ENCODE results near the gene ZDHHC11. TPM values are rescaled to one million over a fixed set of nuclear protein-coding genes. Genes with fewer than 3 reads are reported as not detected.
"Not testable (repeated sequence)": the region's sequence is repeated elsewhere in the genome, so short reads cannot be mapped to it uniquely, and the experiment has no call there.

The ZDHHC11 gene
- total RNA-seq, 1 donor from 2014 or later: 1.5 TPM

DNA sequence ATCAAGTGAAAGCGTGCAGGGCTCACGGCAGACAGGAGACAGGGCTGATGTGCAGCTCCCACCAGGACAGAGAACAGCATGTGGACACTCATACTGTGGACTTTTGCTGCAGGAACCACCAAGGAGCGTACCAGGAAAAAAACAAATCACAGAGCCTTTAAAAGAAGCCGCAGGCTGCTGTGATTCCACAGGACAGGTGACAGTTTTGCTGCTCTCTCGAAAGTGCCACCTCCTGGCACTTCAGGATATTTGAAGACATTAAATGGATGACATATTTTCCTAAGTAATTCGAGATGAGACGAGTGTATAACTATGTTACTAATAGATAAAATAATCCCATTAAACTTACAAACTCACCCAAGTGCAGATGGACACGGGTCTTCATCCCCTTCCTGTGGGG, 29.3 kb downstream of the ZDHHC11 start:
- DNase-seq (ENCODE audit: low read depth): no peak
- no peak for TF ChIP-seq CTCF (conservative IDR thresholded peaks at IDR 0.05; ENCODE audit: low read depth, low read length)
- H3K4me3 ChIP-seq (ENCODE audit: low read depth, low read length): no peak overlapping the region

- no peak overlapping the region for H3K4me3 ChIP-seq (ENCODE audit: low read depth, low read length)
- no peak for TF ChIP-seq CTCF (conservative IDR thresholded peaks at IDR 0.05; ENCODE audit: low read depth, low read length)
- DNase-seq (ENCODE audit: low read depth): no peak
Observed at GRCh38 chr5:820245-820644, 30.5 kb downstream of the ZDHHC11 start.

GRCh38 chr5:819078-819477, 31.7 kb downstream of the ZDHHC11 start:
- TF ChIP-seq CTCF (conservative IDR thresholded peaks at IDR 0.05; ENCODE audit: low read depth, low read length): no peak
- no peak for DNase-seq (ENCODE audit: low read depth)
- no peak overlapping the region for H3K4me3 ChIP-seq (ENCODE audit: low read depth, low read length)

GRCh38 chr5:816176-816575, 34.6 kb downstream of the ZDHHC11 start:
- H3K4me3 ChIP-seq (ENCODE audit: low read depth, low read length): no peak overlapping the region
- no peak for TF ChIP-seq CTCF (conservative IDR thresholded peaks at IDR 0.05; ENCODE audit: low read depth, low read length)
- DNase-seq (ENCODE audit: low read depth): no peak

GRCh38 chr5:815449-815848, 35.3 kb downstream of the ZDHHC11 start:
- no peak for TF ChIP-seq CTCF (conservative IDR thresholded peaks at IDR 0.05; ENCODE audit: low read depth, low read length)
- no peak overlapping the region for H3K4me3 ChIP-seq (ENCODE audit: low read depth, low read length)
- no peak for DNase-seq (ENCODE audit: low read depth)

- not testable (repeated sequence) for H3K4me3 ChIP-seq (ENCODE audit: low read depth, low read length); DNase-seq (ENCODE audit: low read depth)
Observed at GRCh38 chr5:813575-813974, 37.2 kb downstream of the ZDHHC11 start.

DNA sequence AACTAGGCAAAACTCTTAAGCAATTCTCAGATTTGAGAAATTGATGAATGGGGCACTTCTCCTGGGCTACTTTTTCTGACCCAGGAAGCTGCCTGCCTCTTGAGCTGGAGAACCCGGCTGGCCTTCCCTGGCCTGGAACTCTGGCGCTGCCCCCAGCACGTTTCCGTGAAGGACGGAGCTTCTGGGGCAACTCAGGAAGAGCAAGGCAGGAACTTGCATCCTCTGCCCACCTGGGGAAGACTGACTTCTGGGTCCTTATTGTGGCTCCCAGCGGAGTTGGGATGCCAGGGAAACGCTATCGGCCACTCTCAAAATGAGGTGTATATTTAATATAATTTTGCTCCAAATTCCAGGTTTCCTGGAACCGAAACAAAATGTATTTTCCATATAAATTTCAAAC, 39.4 kb downstream of the ZDHHC11 start:
- H3K4me3 ChIP-seq (ENCODE audit: low read depth, low read length); DNase-seq (ENCODE audit: low read depth): not testable (repeated sequence)

GRCh38 chr5:807719-808514, 42.9 kb downstream of the ZDHHC11 start:
- not testable (repeated sequence) for H3K4me3 ChIP-seq (ENCODE audit: low read depth, low read length); DNase-seq (ENCODE audit: low read depth)

All from epithelial cell of proximal tubule (primary cell).